Liver (tissue), 9 donors: ENCODE data around the gene SELENOV. TPM values are rescaled to one million over a fixed set of nuclear protein-coding genes. Genes with fewer than 3 reads are reported as not detected.

Experiments used
- DNase-seq: peaks from one replicate; pipeline ENCODE4 v3.0.0-alpha.2; 2017; ENCODE audit warnings: low spot score
- H3K27ac ChIP-seq, 2 donors: one replicate each; pipeline ENCODE4 v1.7.0; 2013; ENCODE audit warnings: inconsistent platforms in 2 of 2, low read length in 2 of 2, control low read depth in 1 of 2, low read depth in 1 of 2, mild to moderate bottlenecking in 1 of 2
- H3K27me3 ChIP-seq, 4 donors: one replicate each; pipeline versions ENCODE4 v1.6.1 to v1.7.0; 2013; ENCODE audit warnings: low read length in 3 of 4, inconsistent platforms in 1 of 4, mild to moderate bottlenecking in 1 of 4, moderate library complexity in 1 of 4; ENCODE audit not compliant: control insufficient read depth in 4 of 4, insufficient read depth in 4 of 4
- H3K36me3 ChIP-seq, 4 donors: one replicate each; pipeline versions ENCODE4 v1.6.1 to v1.7.0; 2013; ENCODE audit warnings: low read length in 3 of 4, mild to moderate bottlenecking in 3 of 4, low read depth in 1 of 4, moderate library complexity in 1 of 4; ENCODE audit not compliant: control insufficient read depth in 4 of 4, insufficient read depth in 3 of 4
- H3K4me1 ChIP-seq, 4 donors: one replicate each; pipeline versions ENCODE4 v1.6.1 to v1.7.0; 2013; ENCODE audit warnings: low read length in 3 of 4, mild to moderate bottlenecking in 3 of 4, moderate library complexity in 1 of 4; ENCODE audit not compliant: control insufficient read depth in 4 of 4, insufficient read depth in 4 of 4
- H3K4me3 ChIP-seq, 3 donors: one replicate each; pipeline versions ENCODE4 v1.6.1 to v1.7.0; 2013; ENCODE audit warnings: low read length in 3 of 3, control low read depth in 1 of 3, low read depth in 1 of 3, mild to moderate bottlenecking in 1 of 3
- H3K9ac ChIP-seq, 2 donors: one replicate each; pipeline ENCODE4 v1.7.0; 2013; ENCODE audit warnings: low read length in 2 of 2, mild to moderate bottlenecking in 2 of 2, moderate library complexity in 2 of 2, control low read depth in 1 of 2, low read depth in 1 of 2
- H3K9me3 ChIP-seq, 4 donors: one replicate each; pipeline versions ENCODE4 v1.6.1 to v1.7.0; 2013; ENCODE audit warnings: low read length in 3 of 4; ENCODE audit not compliant: control insufficient read depth in 4 of 4
- ATF3 ChIP-seq: IDR thresholded peaks from 2 replicates; pipeline ENCODE4 v1.6.1; 2016; ENCODE audit warnings: antibody characterized with exemption
- CTCF ChIP-seq: fragments of 150-350 bp; IDR thresholded peaks from 2 replicates; pipeline ENCODE4 v1.5.1; 2017; ENCODE audit warnings: improper control_type of control experiment, low read depth, low read length; ENCODE audit not compliant: missing input control
- EGR1 ChIP-seq, 2 donors: IDR thresholded peaks; 2 replicates each; pipeline ENCODE4 v1.6.1; 2016 to 2018; ENCODE audit warnings: antibody characterized with exemption in 2 of 2, low read depth in 2 of 2
- FOXA1 ChIP-seq: IDR thresholded peaks from 2 replicates; pipeline ENCODE4 v1.6.1; 2016; ENCODE audit warnings: antibody characterized with exemption
- FOXA2 ChIP-seq: IDR thresholded peaks from 2 replicates; pipeline ENCODE4 v1.6.1; 2016; ENCODE audit warnings: antibody characterized with exemption
- GABPA ChIP-seq, 2 donors: IDR thresholded peaks in 1 of 2; conservative IDR thresholded peaks in 1 of 2; 2 replicates each; pipeline ENCODE4 v1.6.1; 2016; ENCODE audit warnings: antibody characterized with exemption in 2 of 2, mild to moderate bottlenecking in 1 of 2, moderate library complexity in 1 of 2
- HNF4A ChIP-seq, 2 donors: conservative IDR thresholded peaks; 2 replicates each; pipeline ENCODE4 v1.6.1; 2016; ENCODE audit warnings: antibody characterized with exemption in 2 of 2, mild to moderate bottlenecking in 2 of 2
- JUND ChIP-seq, 2 donors: IDR thresholded peaks; 2 replicates each; pipeline ENCODE4 v1.6.1; 2016; ENCODE audit warnings: antibody characterized with exemption in 2 of 2
- MAX ChIP-seq: IDR thresholded peaks from 2 replicates; pipeline ENCODE4 v1.6.1; 2016; ENCODE audit warnings: antibody characterized with exemption
- NR2F2 ChIP-seq: IDR thresholded peaks from 2 replicates; pipeline ENCODE4 v1.6.1; 2016; ENCODE audit warnings: antibody characterized with exemption
- RAD21 ChIP-seq, 2 donors: IDR thresholded peaks; 2 replicates each; pipeline ENCODE4 v1.6.1; 2016; ENCODE audit warnings: antibody characterized with exemption in 2 of 2, mild to moderate bottlenecking in 2 of 2
- SP1 ChIP-seq: IDR thresholded peaks from 2 replicates; pipeline ENCODE4 v1.6.1; 2018; ENCODE audit warnings: antibody characterized with exemption, mild to moderate bottlenecking
- TAF1 ChIP-seq: conservative IDR thresholded peaks from 2 replicates; pipeline ENCODE4 v1.6.1; 2016; ENCODE audit warnings: antibody characterized with exemption, mild to moderate bottlenecking
- ZBTB33 ChIP-seq: IDR thresholded peaks from 2 replicates; pipeline ENCODE4 v1.6.1; 2016; ENCODE audit warnings: antibody characterized with exemption
- WGBS: extraction: QIAGEN DNeasy Blood & Tissue Kit; methylation state at CpG from one replicate; pipeline ENCODE4 v1.1.7; 2013; 5-methylcytosine and 5-hydroxymethylcytosine counted together
- polyA plus RNA-seq, 2 donors: library from polyadenylated mRNA; stranded (reverse) in 1 of 2; unstranded in 1 of 2; fragments of 200-250 nt in 1 of 2; fragments of >200 nt in 1 of 2; fragmentation: Nextera tagmentation in 1 of 2; extraction: Ambion mirVana in 1 of 2; gene quantifications; one replicate each; pipeline versions ENCODE4 v1.2.1 to v1.2.3, GENCODE V29; 2013 to 2015
- total RNA-seq, 2 donors: library from RNA; depleted of rRNA; stranded (reverse); fragments of >200 nt; gene quantifications; one replicate each; pipeline ENCODE4 v1.2.3, GENCODE V29; 2014
- donor health status: healthy.
- donor health status: healthy.
- donor health status: healthy.
- donor health status: healthy.
- donor health status: healthy.

Gene SELENOV
- total and polyA plus RNA-seq, 4 donors: not detected

- no peak overlapping the region for H3K4me3 ChIP-seq
- H3K9ac ChIP-seq: no peak overlapping the region
- no peaks in the 10 kb centered on the region for H3K9me3 ChIP-seq
- H3K27me3 ChIP-seq: no peaks in the 10 kb centered on the region
- no peaks in the 10 kb centered on the region for H3K4me1 ChIP-seq
- WGBS: 88% methylated on average over 6 of the region's 6 CpGs
- peaks cover 45 to 99% (median 77%) of the 10 kb centered on the region in 4 donors for H3K36me3 ChIP-seq
- TF ChIP-seq HNF4A (conservative IDR thresholded peaks at IDR 0.05) (no peak), EGR1 (IDR thresholded peaks at IDR 0.05; ENCODE audit: low read depth in 2 of 2) (no peak), FOXA2 (no peak), FOXA1 (no peak)
- no peak for DNase-seq
- H3K27ac ChIP-seq: no peak overlapping the region
These were observed 45.4 kb upstream of the SELENOV start for GRCh38 chr19:39469567-39469966.

GRCh38 chr19:39470724-39471339, 44.1 kb upstream of the SELENOV start:
- 89% methylated on average over 7 of the region's 7 CpGs for WGBS
- H3K9me3 ChIP-seq: no peaks in the 10 kb centered on the region
- H3K36me3 ChIP-seq: peaks cover 43 to 95% (median 70%) of the 10 kb centered on the region in 4 donors
- H3K4me3 ChIP-seq: no peak overlapping the region
- H3K27ac ChIP-seq: no peak overlapping the region
- H3K9ac ChIP-seq: no peak overlapping the region
- TF ChIP-seq JUND (IDR thresholded peaks at IDR 0.05): no peak
- TF ChIP-seq HNF4A (conservative IDR thresholded peaks at IDR 0.05): no peak
- TF ChIP-seq CTCF: no peak
- no peak for TF ChIP-seq RAD21 (IDR thresholded peaks at IDR 0.05)
- TF ChIP-seq NR2F2: no peak
- no peak for TF ChIP-seq FOXA2
- no peak for TF ChIP-seq SP1
- TF ChIP-seq ATF3: no peak
- TF ChIP-seq ZBTB33: no peak
- TF ChIP-seq EGR1 (IDR thresholded peaks at IDR 0.05; ENCODE audit: low read depth in 2 of 2): no peak
- TF ChIP-seq FOXA1: no peak
- TF ChIP-seq TAF1: no peak
- no peak for TF ChIP-seq MAX
- TF ChIP-seq GABPA (IDR thresholded peaks at IDR 0.05 in 1 of 2, conservative IDR thresholded peaks at IDR 0.05 in 1 of 2): no peak
- no peaks in the 10 kb centered on the region for H3K27me3 ChIP-seq
- DNase-seq: no peak
- no peaks in the 10 kb centered on the region for H3K4me1 ChIP-seq
